HG02588 (cell line): ENCODE data around the gene COLEC12.

Experiments
- ATAC-seq: cut with Tn5 transposase; IDR thresholded peaks from one replicate; pipeline ENCODE4 v1.9.1; 2021; ENCODE audit warnings: mild to moderate bottlenecking, moderate library complexity; ENCODE audit not compliant: unreplicated experiment

The COLEC12 gene

DNA sequence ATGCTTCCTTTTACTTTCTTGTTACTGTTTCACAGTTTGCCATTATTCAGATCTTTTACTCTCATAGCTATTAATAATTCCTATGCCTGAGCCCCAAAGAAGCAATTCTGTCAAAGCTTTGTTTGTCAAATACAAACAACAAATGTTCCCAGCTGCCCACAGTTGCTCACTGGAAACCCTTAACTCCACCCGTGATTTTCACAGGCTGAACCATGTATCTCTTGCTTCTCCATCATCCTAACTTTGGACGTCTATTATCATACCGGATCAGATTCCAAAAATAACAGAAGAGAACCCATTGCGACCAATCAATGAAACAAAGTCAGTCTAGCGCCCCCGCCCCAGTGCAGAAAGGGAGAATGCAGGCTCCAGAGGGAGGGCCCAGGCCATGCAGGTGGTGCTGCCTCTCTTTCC lies 24.2 kb downstream of the COLEC12 start:
- no peak for ATAC-seq

DNA sequence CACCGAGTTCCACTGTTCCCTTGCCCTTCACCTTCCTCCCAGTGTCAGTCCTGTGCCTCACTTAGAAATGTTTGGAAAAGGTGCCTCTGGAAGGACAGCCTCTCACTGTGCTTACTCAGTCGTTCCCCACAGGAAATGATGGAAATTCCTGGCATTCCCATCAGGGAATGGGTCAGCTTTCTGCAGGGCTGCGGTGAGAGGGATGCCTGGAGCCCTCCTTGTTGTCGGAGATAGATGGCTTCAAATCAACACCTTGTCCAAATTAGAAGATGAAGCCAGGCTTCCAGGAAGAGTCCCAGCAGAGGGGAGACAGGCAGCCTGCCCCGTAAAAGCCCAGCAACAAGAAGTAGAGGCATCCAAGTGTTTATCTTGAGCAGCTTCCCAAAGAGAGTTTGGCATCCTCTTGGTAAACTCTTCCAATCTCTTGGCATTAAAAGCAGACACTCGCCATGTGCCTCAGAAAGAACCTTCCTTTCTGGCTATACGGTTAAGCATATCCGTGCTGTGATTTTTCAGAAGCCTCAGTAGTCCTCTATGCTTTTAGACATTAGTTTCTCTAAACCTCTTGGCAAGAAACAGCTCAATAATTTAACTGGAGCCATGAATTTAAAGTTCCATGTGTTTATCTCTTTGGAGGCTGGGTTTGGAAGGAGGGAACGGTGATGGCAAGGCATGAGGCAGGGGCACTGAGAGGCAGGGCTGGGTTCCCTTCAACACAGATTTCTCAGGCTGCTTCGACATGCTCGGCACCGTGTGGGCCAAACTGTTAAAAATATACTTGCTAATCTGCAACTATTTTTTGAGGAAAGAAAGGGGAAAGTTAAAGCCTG lies 25.1 kb downstream of the COLEC12 start:
- ATAC-seq = no peak

DNA sequence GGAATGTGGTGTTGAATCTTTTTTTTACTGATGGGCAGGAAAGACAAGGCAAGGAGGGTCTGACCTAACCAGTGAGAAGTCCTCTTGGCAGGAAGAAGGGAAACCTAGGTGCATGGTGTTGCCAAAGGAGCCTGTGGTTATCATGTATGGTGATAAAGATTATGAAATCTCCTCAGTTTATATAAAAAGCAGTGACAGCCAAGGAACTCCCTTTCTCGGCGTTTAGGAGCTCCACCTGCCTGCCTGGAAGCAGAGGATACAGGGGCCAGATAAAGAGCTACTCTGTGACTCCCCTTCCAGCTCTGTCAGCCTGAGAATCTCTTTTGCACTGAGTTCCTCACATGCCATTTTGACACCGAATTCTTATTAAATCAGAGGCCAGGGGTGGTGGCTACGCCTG lies 26.1 kb downstream of the COLEC12 start:
- no peak for ATAC-seq

DNA sequence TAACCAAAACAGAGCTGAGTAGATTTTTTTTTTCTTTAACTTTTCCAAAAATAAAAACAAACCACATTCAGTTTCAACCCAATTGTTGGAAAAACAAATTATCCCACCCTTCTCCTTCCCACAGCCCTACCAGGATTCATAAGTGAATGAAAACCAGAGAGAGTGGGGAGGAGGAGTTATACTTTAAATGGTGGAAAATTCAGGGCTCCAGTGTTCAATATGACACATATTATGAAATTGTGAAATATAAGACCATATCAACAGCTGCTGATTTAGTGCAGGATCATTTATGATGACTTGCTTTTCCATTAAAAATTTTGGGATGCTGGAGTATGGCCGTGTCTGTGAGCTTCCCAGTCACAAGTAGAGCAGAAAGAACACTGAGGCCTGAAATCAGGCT lies 26.7 kb downstream of the COLEC12 start:
- ATAC-seq = no peak

DNA sequence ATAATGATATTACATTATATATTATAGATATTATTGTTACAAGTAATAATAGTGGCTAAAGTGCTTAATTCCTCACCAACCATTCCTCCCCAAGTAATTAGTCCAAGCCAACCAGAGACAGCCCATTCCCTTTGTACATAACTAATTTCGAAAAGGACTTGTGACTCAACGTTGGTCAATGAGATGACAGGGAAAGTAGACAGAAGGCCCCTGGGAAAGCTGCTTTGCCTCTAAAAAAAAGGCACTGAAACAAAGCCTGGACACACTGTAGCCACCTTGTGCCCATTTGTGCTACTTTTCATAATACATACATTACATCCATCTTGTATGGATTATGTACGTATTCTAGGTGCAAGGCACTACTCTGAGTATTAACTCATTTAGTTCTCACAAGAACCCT lies 28.8 kb downstream of the COLEC12 start:
- no peak for ATAC-seq

- ATAC-seq = no peak
Measured at GRCh38 chr18:470661-471501, 29.6 kb downstream of the COLEC12 start.

GRCh38 chr18:468955-469790 lies 31.3 kb downstream of the COLEC12 start:
- no peak for ATAC-seq

DNA sequence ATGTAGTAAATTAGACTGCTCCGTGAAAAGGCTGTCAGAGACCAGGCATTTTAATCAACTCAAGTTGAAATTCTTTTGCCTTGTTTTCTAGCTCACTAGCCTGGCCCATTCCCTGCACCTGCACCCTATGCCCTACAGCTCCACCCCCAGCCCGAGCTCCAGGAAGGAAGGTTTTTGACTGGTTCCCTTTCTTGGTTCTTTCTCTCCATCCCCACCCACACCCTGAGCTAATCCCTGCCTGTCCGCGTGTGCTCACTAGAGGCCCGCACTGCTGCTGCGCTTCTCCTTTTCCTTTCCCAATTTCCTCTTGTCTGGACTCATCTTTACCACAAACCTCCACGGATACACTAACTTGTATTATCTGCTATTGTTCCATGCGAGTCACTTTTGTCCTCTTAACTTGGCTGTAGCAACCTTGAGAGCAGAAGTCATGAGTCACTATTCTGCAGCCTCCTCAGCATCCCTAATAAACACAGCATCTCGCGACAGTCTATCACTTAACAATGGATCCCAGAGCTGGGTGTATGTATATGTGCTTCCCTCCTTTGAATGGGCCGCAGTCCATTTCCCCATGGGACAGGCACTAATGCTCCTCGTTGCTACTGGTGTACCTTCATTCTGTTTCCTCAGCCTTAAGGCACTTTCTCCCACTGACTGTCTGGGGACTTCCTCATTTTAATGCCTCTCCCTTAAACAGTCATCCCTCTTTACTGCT lies 36.5 kb downstream of the COLEC12 start:
- no peak for ATAC-seq

GRCh38 chr18:463403-463802 lies 37.1 kb downstream of the COLEC12 start:
- ATAC-seq = no peak

DNA sequence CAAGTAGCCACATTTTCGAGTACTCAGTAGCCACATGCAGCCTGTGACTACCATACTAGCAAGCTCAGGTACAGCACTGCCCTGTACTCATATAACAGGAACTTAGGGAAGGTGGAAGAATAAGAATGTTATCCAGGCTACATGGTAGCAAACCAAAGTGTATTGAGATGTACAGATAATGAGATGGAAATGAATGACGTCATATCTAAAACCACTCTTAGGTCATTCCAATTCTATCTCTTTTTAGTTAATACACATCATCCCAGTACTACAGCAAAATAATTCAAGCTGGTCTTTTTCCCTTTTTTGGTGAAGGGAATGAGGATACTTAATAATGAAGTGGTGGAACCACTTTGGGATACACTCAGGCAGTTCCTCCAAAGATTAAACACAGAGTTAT lies 38.7 kb downstream of the COLEC12 start:
- no peak for ATAC-seq

DNA sequence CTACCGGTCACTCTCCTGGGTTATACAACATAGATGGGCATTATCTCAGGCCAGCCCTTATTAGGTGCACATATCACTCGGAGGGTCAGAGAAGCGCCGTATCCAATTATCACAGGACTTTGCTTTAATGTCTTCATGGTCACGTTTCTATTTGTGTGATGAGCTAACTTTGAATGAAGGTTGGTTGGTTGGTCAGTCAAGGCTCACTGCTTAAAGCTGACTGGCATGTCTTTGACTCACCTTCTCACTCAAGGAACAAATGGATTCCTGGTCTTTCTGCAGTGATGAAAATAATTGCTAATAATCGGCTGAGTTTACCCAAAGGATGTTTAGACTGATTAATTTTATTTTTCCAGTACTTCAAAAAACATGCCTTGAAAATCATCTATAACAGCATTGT lies 39.7 kb downstream of the COLEC12 start:
- ATAC-seq = no peak

- no peak for ATAC-seq
Measured at GRCh38 chr18:459814-460593, 40.5 kb downstream of the COLEC12 start.

DNA sequence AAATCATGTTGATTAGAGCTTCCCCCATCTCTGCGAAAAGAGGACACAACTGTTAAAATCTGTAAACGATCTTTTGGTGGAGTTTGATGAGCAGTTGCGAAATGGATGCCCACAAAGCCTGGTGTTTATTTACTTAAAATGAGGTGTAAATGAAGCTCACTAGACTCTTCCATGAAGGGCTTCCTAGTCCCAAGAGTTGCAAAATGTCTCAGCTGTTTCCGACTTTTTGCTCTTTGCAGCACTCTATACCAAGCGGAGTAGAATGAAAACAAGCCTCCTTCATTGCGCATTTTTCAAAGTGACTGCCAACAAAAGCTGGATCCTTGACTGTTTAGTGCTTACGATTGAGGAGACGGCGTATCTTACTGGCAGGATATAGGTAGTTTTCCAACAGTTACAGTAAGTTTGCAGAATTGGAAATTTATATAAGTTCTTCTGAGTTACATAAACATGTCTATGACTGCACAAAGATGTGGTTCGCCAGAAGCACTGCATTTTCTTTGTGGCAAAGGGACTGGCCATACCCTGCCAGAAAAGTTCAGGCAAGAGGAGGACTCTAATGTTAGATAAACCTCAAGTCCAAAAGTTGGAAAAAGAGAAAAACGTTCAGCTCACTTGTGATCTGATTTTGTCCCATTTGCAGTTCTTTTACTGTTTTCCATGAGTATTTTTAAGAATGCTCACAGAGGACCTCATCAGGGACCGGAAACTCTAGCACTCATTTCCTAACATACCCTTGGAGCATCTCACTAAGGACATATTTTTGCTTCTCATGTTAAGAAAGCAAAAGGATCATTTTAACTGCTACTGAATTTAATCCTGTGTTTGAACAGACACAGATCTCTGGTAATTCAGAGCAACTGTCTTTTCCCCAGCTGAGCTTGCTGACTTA lies 42.7 kb downstream of the COLEC12 start:
- ATAC-seq = no peak

DNA sequence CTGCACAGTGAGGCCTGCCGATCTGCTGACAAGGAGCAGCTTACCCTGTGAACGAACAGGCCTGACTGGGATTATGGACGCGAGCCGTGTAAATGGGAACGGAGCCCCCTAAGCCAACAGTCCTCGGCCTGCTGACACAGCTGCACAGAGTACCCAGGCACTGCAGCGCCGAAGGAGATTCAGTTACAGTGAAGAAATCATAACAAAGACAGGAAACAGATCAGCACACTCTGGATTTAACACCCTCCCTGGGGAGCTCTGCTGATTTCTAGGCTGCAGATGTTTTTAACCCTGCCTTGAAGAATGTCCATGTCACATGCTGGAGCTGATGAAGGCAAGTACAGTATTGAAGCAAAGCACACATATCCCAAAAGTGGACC lies 43.4 kb downstream of the COLEC12 start:
- no peak for ATAC-seq

DNA sequence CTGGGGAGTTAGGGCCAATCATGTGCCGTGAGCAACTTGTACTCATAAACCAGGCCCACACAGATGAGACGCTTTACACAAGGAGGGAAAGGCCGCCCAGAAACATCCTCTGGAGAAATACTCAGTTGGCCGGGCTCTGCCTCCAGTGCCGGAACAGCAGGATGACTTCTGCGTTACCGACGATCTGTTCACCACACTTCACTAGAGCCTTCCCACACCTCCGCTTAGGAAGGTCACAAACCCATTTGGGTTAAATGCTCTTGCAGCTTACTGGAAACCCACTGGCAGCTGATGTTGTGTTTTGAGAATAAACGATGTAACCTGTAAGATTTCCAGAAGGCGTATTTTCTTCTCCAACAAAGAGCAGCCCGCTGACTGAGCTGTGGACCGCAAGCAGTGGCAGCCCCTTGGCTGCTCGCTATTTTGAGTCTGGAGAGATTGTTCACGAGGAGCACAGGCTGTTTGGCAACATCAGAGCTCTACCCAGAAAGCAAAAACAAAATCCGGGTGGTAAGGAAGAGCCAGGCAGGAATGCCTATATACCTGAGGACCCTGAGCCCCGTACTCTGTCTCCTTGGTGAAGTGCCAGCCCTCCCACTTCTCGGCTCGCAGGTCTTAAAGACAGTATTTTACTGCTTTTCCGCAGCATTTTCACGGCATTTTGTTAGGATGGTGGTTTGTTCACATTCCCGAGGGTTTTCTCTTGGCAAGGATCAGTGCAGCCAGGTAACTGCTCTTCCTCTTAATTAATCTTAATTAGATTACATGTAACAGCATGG lies 44.0 kb downstream of the COLEC12 start:
- no peak for ATAC-seq

GRCh38 chr18:453400-453799 lies 47.1 kb downstream of the COLEC12 start:
- no peak for ATAC-seq

GRCh38 chr18:452816-453215 lies 47.7 kb downstream of the COLEC12 start:
- ATAC-seq = no peak

DNA sequence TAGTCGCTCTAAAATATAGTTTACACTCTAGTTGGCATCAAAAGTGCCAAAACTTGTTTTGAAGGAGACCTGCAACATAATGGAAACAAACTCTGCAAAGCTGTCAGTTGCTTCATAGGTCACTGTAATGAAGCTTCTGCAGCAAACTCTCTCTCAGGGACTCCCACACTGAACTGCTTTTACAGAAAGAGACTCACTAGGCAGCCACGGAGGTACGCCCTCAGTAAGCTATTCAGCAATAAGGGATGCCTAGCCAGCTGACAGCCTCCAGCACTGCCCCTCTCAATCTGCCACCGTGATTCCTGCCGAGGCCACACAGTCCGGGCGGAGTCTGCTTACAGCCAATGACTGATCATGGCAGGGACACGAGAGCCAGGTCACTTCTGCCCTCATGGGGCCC lies 51.1 kb downstream of the COLEC12 start:
- no peak for ATAC-seq
